DOHH2 (cell line): ENCODE data around the gene PLA2G3.

Experiments
- EZH2phosphoT487 ChIP-seq: fragments of 200-600 bp; sonication (generic); IDR thresholded peaks from 2 replicates; pipeline ENCODE4 v1.6.1; 2017; ENCODE audit warnings: borderline replicate concordance, mild to moderate bottlenecking, antibody characterized with exemption, low read length, moderate library complexity, mixed read lengths
- TF ChIP-seq, protein P1 (sequence below): fragments of 200-600 bp; sonication (generic); IDR thresholded peaks from one replicate; pipeline ENCODE4 v1.5.1; 2014; ENCODE audit warnings: antibody characterized with exemption, mild to moderate bottlenecking, low read depth, low read length; ENCODE audit not compliant: poor library complexity, severe bottlenecking

DNA sequence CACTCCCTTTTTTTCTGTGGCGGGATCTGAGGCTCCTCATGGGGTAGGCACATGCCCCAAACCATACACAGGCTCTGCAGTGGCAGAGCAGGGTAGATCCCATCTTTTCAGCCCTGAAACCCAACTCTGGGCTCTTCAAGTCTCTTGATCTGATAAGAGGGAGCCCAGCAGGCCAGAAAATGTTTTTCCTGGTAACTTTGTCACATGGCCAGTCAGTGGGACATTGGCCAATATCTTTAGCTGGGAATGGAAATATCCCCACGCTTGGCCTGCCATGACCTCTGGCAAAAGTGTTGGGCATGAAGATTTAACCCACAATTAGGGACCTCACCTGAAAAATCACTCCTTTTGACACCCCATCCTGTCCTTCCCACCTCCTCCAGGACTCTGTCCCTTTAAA is 9.4 kb downstream of the PLA2G3 start:
- TF ChIP-seq, protein P1, sequence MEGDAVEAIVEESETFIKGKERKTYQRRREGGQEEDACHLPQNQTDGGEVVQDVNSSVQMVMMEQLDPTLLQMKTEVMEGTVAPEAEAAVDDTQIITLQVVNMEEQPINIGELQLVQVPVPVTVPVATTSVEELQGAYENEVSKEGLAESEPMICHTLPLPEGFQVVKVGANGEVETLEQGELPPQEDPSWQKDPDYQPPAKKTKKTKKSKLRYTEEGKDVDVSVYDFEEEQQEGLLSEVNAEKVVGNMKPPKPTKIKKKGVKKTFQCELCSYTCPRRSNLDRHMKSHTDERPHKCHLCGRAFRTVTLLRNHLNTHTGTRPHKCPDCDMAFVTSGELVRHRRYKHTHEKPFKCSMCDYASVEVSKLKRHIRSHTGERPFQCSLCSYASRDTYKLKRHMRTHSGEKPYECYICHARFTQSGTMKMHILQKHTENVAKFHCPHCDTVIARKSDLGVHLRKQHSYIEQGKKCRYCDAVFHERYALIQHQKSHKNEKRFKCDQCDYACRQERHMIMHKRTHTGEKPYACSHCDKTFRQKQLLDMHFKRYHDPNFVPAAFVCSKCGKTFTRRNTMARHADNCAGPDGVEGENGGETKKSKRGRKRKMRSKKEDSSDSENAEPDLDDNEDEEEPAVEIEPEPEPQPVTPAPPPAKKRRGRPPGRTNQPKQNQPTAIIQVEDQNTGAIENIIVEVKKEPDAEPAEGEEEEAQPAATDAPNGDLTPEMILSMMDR = no peak
- TF ChIP-seq EZH2phosphoT487 = no peak
